Activated gamma-delta T cell treated with anti-CD3 and anti-CD28 coated beads, Interleukin-2, amount 50 U/mL, for 16 hours (primary cell): ENCODE data around the gene POLE3.
"Not testable (repeated sequence)": the region's sequence is repeated elsewhere in the genome, so short reads cannot be mapped to it uniquely, and the experiment has no call there.

Experiments
- DNase-seq: peaks from one replicate; pipeline ENCODE4 v3.0.0-alpha.2; 2020; ENCODE audit warnings: low read depth

POLE3 gene

GRCh38 chr9:113376634-113377567 lies 33.6 kb downstream of the POLE3 start, which contains the start of gene HDHD3:
HDHD3 (minus strand) TSS chr9:113376986; CDS start chr9:113374354, 2,632 bp downstream.
- peak; percentile 70 for DNase-seq

GRCh38 chr9:113375057-113376023 lies 35.1 kb downstream of the POLE3 start:
- DNase-seq, result no peak

DNA sequence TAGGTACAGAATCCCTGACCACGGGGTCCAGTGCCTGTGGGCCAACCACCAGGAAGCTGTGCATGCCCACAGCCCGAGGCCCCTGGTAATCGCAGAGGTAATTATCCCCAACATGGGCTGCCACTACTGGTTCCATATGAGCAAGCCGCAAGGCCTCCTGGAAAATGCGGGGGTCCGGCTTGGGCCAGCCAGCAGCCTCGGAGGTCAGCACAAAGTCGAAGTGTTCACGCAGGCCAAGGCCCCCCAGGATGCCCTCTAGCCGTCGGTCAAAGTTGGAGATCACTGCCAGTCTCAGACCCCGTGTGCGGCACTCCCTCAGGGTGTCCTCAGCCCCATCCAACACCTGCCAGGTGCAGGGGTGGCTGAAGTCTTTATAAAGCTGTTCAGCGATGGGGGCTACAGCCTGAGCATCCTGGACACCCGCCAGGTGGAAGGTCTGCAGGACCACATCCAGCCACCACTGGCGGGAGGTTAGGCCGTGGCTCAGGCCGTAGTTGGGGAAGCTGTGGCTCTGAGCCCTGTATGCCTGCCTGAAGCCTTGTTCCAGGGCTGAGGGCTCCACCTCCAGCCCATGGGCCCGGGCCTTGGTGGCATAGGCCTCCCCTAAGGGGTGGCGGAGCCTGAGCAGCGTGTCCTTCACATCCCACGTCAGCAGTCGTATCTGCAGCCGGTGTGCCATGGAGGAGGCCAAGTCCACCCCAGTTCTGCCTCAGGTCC lies 36.6 kb downstream of the POLE3 start:
- DNase-seq, result no peak

- DNase-seq, result no peak
Observed at GRCh38 chr9:113373256-113373655, 37.2 kb downstream of the POLE3 start.

DNA sequence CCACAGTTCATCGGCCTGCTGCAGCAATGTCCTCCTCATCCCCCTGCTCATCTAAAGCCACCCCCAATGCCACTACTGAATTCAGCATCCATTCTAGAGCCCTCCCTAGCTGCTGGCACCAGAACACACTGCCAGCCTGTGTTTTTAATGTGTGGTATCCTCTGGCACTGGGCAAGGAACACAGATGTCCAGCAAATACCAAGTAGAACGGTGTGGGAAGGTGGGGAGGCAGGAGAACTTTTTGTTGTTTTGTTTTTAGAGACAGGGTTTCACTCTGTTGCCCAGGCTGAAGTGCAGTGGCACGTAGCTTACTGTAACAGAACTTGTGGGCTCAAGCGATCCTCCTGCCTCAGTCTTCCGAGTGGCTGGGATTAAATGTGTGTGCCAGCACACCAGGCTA lies 38.4 kb downstream of the POLE3 start:
- DNase-seq, result no peak

DNA sequence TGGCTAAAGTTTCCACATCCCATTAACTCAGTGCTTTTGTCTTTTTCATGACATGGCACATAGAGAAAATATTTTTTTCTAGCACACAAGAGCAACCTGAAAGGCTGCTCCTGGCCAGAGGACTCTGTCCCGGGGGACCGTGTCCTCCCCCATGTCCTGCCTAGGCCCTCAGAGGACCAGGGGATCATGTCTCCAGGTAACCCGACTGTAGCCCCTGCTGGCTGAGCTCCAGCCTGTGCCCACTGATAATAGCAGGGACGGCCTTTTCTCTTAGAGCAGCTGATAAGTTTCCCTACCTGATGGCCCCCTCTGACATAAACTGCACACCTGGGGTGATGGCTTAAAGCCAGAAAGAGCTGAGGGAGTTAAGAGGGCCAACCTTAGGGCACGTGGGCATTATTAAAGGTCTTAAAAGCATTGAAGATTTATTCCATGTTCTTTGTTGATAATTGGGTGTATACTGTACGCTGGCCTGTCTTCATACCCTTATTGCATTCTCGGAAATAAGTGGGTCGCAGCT lies 39.6 kb downstream of the POLE3 start:
- DNase-seq, result no peak

- no peak for DNase-seq
Observed at GRCh38 chr9:113369855-113370140, 40.7 kb downstream of the POLE3 start.

- no peak for DNase-seq
Observed at GRCh38 chr9:113368982-113369854, 41.3 kb downstream of the POLE3 start.

GRCh38 chr9:113368348-113368981 lies 42.0 kb downstream of the POLE3 start:
- no peak for DNase-seq

- not testable (repeated sequence) for DNase-seq
Observed at GRCh38 chr9:113365652-113366051, 44.8 kb downstream of the POLE3 start.

GRCh38 chr9:113364951-113365350 lies 45.5 kb downstream of the POLE3 start:
- DNase-seq, result no peak

DNA sequence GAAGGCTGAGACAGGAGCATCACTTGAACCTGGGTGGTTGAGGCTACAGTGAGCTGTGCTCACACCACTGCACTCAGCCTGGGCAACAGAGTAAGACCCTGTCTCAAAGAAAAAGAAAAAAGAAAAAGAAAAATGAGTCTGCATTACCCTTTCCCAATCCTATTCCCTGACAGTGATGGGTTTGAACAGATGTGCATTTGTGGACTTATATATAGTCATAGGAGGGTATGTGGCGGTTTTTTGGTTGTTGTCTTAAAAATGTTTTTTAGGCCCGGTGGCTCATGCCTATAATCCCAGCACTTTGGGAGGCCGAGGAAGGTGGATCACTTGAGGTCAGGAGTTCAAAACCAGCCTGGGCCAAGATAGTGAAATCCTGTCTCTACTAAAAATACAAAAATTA lies 47.1 kb downstream of the POLE3 start:
- DNase-seq, result no peak

DNA sequence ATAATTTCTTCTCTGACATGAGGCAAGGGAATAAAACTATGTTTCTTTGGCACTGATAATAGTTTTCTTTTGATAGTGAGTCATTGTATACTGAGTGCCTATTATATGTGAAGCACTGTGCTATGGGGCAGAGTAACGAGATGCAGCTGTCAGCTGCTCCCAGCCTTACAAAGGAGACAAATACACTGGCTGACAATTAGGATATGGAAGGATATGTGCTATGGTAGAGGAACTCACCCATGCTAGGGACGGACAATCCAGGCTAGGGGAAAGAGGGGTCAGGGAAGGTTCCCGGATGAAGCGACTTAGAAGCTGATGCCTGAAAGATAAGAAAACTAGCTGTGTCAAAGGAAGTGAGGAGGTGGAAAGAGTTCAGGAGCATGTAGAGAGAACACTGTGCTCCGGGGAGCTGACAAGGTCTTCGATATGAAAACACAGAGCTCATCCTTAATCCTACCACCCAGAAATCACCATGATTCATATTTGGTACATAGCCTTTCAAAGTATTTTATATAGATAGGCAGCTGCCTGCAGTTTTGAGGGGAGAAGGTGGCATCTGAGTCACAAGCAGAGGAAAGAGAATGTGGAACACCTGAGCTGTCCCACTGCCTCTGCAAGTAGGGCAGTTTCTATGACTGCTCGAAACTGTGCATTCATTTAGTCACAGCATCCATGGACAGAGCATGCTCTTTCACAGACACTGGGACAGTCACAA lies 49.0 kb downstream of the POLE3 start:
- DNase-seq, result no peak

- DNase-seq, result no peak
Observed at GRCh38 chr9:113360242-113360842, 50.1 kb downstream of the POLE3 start.

DNA sequence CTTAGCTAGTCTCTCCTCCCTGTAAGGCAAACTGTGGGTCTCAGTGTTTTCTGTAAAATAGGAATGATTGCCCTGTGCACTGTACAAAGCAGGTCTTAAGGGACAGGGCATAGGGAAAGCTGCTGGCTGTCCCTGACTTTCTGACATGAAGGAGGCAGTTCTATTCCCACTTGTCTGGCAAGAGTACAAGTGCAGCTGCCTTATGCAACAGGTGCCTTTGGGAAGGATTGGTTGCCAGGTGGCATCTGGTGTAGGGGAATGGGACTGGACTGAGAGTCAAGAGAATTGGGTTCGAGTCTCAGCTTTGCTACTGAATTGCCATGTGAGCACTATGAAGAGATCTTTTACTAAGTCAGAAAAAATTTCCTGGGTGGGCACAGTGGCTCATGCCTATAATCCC lies 51.1 kb downstream of the POLE3 start:
- DNase-seq, result no peak
